GM18868 (cell line): Measurements from ENCODE around the gene PTTG1IP.
A peak's percentile ranks its signal among the peaks of the same experiment; 100 is the strongest.

Experiments
- ATAC-seq: cut with Tn5 transposase; IDR thresholded peaks from one replicate; pipeline ENCODE4 v1.9.1; 2021; ENCODE audit warnings: mild to moderate bottlenecking, moderate library complexity; ENCODE audit not compliant: unreplicated experiment

PTTG1IP gene

DNA sequence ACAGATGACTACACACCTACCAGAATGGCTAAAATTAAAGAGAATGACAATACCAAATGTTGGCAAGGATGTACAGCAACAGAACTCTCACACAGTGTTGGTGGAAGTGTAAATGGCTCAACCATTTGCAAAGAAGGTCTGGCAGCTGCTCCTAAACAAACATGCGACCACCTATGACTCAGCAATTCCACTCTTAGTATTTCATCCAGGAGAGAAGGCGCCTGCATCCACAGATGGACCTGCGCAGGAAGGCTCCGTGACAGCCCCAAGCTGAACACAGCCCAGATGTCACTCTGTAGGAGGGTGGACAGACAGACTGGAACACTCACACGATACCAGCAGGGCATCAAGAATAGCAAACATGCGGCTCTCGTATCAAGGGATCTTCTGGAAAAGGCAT, 6.7 kb downstream of the PTTG1IP start:
- no peak for ATAC-seq

DNA sequence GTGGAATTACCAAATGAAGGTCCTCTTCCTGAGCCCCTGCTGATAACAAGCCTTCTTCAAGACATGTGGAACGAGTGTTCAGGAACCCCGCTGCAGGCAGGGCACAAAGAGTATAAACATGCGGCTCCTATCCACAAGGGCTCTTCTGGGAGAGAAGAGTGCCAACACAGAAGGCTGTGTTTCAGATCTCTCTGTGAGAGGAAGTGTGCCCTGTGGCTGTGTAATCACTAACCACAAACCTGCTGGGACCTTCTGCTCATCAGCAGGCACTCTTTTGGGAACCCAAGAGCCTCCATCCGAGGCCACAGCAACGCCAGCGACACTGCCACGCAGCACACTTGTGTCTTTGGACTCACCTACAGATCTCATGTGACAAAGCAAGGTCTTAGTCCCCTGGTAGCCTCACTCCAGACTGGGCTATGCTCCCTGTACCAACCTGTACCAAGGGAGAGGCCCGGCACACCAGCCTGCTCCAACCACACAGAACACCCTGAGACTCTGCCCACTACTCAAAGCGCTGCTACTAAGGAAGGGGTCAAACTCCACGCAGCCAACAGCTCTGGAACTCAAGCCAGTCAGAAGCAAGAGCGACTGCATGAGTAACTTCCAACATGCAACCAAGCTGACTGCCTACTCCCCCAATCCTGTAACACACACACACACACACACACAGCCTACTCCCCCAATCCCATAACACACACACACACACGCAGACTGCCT, 7.8 kb downstream of the PTTG1IP start:
- peak; percentile 72 for ATAC-seq

DNA sequence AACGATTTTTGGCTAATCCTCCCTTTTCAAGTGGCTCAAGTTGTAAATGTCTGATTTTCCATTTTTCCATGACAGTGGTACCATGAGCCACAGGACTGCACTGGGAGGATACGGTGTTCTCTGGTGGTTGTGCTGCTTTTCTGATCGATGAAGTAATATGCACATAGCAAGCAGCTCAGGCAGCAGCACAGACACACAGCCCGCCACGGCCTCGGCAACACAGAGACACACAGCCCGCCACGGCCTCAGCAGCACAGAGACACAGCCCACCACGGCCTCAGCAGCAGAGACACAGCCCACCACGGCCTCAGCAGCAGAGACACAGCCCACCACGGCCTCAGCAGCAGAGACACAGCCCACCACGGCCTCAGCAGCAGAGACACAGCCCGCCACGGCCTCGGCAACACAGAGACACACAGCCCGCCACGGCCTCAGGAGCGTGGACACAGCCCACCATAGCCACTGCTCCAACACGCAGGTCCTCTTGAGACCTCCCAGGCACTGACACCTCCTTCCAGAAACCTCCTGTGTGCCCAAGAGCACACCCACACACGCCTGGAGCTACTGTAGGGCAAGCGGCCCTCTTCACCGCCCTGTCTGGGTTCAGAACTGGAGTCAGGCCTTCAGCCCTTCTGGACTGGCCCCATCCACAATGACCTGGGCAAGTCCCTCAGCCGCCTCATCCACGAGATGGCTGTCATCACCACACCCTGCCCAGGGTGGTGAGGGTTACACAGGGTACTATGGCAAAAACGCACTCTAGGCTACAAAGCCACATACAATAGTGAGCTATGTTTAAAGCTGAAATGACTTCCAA, 10.4 kb downstream of the PTTG1IP start:
- ATAC-seq, result no peak

DNA sequence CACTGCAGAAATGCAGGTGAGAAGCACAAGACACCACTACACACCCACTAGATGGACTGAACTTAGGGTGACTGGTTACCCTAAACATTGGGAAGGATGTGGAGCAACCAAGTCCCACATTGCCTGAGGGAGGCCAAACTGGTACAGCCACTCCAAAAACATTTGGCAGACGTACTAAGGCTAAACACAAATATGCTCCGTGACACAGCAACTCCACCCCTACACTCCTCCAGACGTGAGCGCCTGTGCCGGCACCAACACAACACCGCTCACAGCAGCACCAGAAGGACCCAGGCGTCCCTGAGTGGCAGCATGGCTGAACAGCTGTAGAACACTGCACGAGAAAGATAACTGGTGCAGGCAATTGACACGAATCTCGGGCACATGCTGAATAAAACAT, 14.7 kb downstream of the PTTG1IP start:
- ATAC-seq, result no peak

DNA sequence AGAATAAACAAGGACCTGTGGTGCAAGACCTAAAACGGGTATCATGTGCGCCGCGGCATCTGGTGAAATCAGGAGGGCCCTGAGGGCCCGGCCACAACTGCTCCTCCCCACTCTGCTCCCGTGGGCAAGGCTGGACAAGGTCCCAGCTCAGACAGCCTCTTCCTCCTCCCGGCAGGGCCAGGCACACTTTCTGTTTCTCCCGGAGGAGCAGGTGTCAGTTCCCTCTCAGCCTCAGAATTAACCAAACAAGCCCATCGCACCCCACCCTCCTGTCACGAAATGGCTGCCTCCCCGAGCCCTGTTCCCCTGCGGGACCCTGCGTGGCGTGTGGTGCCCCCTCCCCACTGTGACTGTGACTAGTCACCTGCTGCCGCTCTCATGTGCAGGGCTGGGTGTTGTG, 15.2 kb downstream of the PTTG1IP start:
- ATAC-seq, result no peak

- no peak for ATAC-seq
Observed at GRCh38 chr21:44857127-44857892, 16.2 kb downstream of the PTTG1IP start.

DNA sequence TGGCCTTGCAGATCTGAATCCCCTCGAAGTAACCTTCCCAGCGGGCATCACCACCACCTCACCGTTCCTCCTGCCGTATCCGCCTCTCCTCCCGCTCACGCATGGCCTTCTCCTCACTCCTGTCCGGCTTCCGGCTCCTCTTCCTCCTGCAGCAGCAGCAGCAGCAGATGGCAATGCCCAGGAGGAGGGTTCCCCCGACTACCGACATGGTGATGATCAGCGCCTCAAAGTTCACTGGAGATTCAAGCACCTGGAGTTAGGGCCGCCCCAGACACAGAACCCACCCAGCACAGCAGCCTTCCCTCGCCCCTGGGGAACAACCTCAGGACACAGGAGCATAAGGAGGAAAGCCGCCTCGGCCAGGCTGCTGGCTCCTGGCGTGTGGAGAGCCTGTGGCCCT, 17.4 kb downstream of the PTTG1IP start:
- no peak for ATAC-seq

DNA sequence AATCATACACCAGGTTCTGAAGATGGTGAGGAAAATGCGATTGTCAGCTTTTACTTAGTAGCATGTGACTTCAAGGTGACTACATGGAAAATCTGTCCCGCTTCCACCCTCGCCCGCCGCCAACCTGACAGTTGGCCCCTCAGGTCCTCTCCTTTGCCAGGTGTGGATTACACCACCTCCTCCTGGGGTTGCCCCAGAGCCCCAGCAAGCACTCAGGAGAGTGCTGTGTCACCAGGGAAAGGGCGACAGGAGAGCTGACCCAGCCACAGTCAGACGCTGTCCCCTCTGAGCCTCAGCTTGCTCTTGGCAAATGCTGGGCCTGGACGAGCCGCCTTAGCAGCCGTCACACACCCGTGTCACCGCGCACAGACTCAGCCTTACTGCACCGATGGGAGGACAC, 17.9 kb downstream of the PTTG1IP start:
- ATAC-seq, result no peak

- ATAC-seq, result no peak
Observed at GRCh38 chr21:44854664-44855446, 18.6 kb downstream of the PTTG1IP start.

- ATAC-seq, result no peak
Observed at GRCh38 chr21:44854391-44854663, 19.2 kb downstream of the PTTG1IP start.

GRCh38 chr21:44853601-44854390, 19.7 kb downstream of the PTTG1IP start:
- ATAC-seq, result no peak

DNA sequence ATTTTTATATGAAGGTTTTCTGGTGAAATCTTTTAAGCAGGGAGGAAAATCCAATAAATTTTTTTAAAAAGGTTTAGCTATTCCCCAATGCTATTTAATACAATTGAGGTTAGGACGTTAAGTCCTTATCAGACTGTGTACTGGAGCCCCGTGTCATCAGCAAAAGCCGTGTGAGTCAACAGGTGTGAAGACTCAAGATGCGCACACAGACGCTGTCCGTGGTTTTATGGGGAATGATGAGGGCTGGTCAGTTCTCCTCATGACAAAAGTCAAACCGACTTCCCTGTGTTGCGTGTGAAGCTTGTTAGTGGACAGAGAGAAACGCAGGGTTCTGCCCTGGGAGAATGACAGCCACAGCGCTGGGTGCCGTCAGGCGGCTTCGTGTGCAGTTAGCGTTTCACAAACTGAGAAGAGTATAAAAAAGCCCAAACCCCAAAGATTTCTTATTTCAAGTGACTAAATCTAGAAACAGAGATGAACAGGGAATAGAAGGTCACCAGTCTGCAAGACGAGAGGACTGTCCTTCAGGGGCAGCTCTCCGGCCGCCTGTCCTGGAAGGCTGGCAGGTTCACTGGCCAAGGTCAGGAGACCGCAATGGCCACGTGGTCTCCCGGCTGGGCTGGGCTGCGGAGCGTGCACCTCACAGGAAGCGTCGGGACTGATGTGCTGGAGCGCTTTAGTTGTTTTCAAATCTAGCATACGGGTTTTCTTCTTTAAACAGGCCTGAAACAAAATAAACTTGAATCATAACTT, 22.4 kb downstream of the PTTG1IP start:
- no peak for ATAC-seq

- no peak for ATAC-seq
Observed at GRCh38 chr21:44850208-44850800, 23.2 kb downstream of the PTTG1IP start.

- ATAC-seq, result no peak
Observed at GRCh38 chr21:44849616-44850130, 23.8 kb downstream of the PTTG1IP start.

DNA sequence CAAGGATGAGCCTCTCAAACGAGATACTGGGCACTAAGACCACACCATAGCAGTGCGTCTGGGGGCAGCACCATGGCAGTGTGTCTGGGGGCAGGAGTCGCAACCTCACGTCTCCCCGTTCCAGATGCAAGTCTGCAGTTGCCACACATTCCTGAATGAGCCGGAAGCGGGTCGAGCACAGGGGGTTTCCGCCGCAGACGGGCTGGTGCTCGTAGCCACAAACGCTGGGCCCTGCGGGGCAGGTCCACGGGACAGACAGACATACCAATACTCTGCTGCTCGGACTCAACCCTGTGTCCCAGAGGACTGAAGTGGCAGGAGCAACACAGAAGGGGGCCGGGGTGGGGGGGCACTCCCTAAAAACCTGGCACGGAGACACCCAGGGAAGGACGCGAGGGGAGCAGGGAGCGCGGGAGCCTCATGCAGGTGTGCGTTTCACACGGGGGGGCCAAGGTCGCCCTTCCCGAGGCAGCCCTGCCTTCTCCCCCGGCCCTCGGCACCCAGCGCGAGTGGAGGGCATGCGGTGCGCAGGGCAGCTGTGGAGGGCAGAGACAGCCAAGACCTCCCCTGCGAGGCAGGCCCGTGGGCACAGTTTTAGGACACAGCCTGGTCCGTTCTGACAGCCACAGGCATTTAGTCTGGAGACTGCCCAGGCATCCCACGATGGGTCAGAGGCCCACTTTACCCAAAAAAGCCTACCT, 24.5 kb downstream of the PTTG1IP start:
- ATAC-seq, result no peak

GRCh38 chr21:44847261-44848056, 26.0 kb downstream of the PTTG1IP start:
- ATAC-seq, result no peak

DNA sequence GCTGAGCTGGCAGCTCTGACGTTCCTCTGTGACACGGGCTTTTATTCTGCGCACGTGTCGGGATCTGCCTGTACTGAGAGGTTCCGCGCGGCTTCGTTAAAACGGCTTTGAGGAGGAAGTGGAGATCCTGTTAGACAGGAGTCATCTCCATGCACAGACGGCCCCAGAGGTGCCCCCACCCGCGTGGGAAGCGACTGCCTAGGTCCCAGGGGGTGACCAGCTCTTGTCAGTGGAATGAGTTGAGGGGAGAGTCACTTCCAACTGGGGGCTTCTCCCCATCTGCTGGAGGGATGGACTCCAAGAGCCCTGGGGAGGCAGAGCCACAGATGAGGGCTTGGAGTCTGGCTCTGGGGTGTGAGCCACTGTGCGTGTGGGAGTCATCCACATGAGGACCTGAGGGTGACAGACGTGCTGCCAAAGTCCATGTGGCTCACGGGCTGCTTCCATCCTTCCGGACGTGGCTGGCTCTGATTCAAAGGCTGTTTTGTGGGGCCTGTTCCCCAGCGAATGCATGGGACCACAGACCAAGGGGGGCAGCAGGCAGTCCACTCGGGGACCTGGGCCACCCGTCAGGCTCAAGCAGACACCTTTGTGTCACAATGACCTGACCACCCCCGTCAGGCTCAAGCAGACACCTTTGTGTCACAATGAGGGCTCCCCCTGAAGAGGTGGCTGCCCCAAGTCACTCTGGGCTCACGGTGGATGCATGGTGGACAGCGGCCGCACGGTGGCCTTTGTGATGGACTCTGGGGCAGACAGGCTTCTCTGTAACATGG, 26.8 kb downstream of the PTTG1IP start:
- ATAC-seq, result no peak
